Activated CD4-positive, alpha-beta T cell treated with anti-CD3 and anti-CD28 coated beads, Interleukin-2, Interleukin-4, amounts not matched to agents 100 ng/mL and 50 ng/mL, durations not matched to agents 16 hours and 8 hours (primary cell): ENCODE results near the gene LCN6.
"Not testable (repeated sequence)": the region's sequence is repeated elsewhere in the genome, so short reads cannot be mapped to it uniquely, and the experiment has no call there.

Source experiments
- DNase-seq: peaks from one replicate; pipeline ENCODE4 v3.0.0-alpha.2; 2020; ENCODE audit warnings: low spot score

LCN6 gene, protein sequence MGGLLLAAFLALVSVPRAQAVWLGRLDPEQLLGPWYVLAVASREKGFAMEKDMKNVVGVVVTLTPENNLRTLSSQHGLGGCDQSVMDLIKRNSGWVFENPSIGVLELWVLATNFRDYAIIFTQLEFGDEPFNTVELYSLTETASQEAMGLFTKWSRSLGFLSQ

GRCh38 chr9:136748201-136748600 is at the start of gene LCN6:
TSS of gene LCN6 (minus strand) at chr9:136748525. CDS start at chr9:136748483, 42 bp downstream.
- no peak for DNase-seq

DNA sequence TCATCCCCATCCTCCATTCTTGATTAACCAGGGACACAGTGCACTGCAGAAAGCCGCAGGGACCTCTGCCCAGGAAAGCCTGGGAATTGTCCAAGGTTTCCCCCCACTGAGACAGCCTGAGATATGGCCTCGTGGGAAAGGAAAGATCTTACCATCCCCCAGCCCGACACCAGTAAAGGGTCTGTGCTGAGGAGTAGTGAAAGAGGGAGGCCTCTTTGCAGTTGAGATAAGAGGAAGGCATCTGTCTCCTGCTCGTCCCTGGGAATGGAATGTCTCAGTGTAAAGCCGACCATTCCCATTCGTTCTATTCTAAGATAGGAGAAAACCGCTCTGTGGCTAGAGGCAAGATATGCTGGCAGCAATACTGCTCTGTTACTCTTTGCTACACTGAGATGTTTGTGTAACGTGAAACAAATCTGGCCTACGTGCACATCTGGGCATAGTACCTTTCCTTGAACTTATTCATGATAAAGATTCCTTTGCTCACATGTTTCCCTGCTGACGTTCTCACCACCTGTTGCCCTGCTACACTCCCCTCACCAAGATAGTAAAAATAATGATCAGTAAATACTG is 48.5 kb upstream of the LCN6 start:
- DNase-seq = not testable (repeated sequence)

- no peak for DNase-seq
Measured at GRCh38 chr9:136796238-136796774, 48.0 kb upstream of the LCN6 start, which contains the start of gene CCDC183. TSS of gene CCDC183 (plus strand) at chr9:136796338. CDS start at chr9:136796398, 60 bp downstream.

DNA sequence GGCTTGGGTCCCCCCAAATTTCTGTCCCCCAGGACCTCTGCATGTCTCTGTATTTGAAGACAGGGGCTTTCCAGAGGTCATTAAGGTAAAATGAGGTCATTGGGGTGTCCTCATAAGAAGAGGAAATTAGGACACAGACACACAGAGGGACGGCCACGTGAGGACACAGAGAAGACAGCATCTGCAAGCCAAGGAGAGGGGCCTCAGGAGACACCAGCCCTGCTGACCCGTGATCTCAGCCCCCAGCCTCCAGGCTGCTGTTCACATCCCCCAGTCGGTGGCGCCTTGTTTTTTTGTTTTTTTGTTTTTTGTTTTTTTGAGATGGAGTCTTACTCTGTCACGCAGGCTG is 46.6 kb upstream of the LCN6 start:
- no peak for DNase-seq

DNA sequence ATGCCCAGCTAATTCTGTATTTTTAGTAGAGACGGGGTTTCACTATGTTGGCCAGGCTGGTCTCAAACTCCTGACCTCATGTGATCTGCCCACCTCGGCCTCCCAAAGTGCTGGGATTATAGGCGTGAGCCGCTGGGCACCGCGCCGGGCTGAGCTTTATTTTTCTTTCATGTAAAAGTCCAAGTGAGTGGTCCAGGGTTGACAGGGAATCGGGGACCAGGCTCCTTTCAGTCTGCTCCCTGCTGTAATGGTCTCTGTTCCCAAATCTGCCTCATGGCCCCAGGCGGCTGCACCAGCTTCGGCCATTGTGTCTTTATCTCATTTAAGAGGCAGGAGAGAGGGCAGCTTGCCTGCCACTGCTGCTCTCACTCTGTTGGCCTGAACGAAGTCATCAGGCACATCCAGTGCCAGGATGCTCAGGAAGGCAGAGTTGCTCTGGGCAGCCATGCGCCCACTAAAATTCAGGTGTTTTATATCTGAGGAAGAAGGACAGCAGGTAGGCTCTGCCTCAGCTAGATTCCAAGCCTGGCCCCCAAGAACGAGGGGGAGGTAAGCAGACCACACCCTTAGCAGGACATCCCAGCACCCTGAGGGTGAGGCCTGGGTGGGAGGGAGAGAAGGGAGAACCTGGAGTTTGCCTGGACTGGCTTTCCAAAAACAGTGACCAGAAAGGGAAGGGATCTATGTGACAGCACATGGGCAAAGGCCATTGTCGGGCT is 46.1 kb upstream of the LCN6 start:
- no peak for DNase-seq

DNA sequence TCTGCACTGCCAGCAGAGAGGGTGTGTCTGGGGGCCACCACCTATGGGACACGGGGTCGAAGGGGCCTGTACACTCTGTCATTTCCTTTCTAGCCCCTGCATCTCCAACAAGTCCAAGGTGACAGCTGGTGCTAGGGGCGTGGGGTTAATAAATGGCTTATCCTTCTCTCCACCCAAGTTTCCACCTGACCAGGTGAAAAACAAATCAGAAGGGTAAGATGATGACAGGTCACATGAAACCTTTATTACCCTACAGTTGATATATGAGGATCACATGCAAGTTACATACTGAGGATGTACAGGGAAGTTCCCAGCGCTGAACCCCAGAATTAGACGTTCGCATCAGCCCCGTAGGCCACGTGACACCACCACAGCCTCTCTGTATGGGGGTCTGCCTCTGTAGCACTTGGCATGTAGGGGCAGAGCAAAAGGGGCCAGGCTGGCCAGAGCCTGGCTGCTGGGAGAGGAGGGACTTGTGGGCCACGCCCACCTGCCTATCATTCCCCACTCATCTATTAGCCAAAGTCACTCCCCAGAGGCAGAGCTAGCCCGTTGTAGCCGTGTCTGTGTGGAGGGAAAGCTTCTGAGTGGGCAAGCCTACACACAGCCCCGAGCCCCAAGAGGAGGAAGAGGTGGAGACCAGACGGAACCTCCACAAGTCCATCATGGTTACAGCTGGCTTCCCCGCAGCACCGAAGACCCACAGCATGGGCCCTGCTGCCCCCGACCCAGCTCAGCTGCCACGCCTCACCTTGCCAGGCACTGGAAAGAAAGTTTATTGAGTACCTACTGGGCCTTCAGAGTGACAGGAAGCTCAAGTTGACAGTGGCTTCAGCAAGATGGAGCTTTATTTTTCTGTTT is 45.0 kb upstream of the LCN6 start:
- no peak for DNase-seq

- DNase-seq = no peak
Measured at GRCh38 chr9:136792321-136793085, 44.2 kb upstream of the LCN6 start.

GRCh38 chr9:136791516-136792276 is 43.4 kb upstream of the LCN6 start:
- DNase-seq = peak; percentile 75

GRCh38 chr9:136790640-136791515 is 42.6 kb upstream of the LCN6 start, which contains the start of gene TMEM141:
TSS of gene TMEM141 (plus strand) at chr9:136791344. CDS start at chr9:136791371, 27 bp downstream.
- DNase-seq = peak; percentile 99

GRCh38 chr9:136789523-136789937 is 41.2 kb upstream of the LCN6 start:
- DNase-seq = no peak

DNA sequence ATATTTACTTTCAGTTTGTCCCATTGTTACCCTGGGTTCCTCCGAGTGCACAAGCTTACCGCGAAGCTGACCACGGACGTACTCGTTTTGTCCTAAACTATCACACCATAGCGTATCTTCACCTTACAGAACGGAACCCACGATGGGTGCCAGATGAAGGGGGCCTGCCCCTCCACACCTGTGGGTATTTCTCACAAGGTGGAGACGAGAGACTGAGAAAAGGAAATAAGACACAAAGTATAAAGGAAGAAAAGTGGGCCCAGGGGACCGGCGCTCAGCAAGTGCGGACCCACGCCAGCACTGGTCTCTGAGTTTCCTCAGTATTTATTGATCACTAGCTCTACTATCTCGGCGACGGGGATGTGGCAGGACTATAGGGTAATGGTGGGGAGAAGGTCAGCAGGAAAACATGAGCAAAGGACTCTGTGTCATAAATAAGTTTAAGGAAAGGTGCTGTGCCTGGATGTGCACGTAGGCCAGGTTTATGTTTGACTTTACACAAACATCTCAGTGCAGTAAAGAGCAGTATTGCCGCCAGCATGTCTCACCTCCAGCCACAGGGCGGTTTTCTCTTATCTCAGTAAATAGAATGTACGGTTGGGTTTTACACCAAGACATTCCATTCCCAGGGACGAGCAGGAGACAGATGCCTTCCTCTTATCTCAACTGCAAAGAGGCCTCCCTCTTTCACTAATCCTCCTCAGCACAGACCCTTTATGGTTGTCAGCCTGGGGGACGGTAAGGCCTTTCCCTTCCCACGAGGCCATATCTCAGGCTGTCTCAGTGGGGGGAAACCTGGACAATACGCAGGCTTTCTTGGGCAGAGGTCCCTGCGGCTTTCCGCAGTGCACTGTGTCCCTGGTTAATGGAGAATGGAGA is 40.6 kb upstream of the LCN6 start:
- not testable (repeated sequence) for DNase-seq

DNA sequence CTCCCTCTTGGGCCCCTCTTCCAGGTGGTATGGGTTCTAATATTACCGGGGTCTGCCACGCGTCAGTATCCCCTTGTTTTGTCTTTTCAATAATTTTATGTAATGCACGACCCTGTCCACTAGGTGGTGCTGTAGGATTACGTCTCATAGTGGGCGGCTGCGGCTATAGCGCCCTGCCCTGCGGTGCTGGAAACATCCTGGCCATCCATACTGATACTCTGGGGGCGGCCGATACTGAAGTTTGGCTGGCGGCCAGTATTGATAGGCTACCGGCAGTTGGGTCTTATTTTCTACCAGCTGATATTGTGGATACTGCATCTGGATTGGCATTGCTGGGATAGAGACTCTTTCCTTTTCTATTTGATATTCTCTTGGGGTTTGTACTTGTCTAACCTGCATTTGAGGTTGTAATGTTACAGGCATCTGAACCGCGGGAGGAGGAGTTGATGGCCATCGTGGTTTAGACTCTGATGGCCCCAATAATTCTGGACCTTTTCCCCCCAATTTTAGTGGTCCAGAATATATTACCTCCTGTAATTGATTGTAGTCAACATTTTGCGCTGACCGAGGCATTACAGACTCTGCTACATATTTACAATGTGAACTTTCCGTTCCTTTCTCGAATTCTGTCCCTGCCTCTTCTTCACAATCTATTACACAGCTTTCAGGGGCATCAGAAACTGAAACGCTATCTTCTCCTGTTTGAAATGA is 39.5 kb upstream of the LCN6 start:
- DNase-seq = peak; percentile 83

DNA sequence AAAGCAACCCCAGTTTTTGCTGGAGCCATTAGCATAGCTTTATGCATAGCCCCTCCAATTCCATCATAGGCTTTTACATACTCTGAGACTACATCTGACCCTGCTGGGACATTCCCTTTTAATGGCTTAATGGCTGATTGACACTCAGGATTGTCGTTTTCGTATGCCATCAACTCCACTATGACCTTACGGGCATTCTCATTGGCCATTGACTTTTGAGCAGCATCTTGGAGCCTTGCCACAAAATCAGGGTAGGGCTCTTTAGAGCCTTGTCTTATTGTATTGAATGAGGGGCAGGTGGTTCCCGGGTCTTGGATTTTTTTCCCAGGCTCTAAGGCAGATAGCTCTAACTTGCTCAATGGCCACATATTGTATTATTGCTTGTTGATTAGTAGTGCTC is 38.7 kb upstream of the LCN6 start:
- DNase-seq = not testable (repeated sequence)

- no peak for DNase-seq
Measured at GRCh38 chr9:136786451-136786850, 38.1 kb upstream of the LCN6 start.

DNA sequence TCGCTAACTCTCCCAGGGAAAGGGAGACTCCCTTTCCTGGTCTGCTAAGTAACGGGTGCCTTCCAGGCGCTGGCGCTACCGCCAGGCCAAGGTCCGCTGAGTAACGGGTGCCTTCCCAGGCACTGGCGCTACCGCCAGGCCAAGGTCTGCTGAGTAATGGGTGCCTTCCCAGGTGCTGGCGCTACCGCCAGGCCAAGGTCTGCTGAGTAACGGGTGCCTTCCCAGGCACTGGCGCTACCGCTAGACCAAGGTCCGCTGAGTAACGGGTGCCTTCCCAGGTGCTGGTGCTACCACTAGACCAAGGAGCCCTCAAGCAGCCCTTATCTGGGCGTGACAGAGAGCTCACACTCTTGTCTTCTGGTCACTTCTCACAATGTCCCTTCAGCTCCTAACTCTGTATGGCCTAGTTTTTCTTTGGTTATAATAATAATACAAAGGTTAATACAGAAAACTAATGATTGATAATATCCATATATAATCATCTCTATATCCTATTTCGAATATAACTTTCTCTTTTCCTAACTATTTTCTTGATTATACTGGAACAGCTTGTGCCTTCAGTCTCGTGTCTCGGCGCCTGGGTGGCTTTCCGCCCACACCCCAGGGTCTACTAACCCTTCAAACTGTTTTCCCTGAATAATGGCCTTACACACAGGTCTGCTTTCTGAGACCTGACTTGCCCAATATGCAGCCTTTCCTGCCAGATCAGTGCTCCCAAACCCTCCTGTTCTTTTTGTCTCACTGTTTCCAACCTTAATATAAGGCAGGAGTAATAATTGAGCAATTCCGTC is 37.4 kb upstream of the LCN6 start:
- not testable (repeated sequence) for DNase-seq

DNA sequence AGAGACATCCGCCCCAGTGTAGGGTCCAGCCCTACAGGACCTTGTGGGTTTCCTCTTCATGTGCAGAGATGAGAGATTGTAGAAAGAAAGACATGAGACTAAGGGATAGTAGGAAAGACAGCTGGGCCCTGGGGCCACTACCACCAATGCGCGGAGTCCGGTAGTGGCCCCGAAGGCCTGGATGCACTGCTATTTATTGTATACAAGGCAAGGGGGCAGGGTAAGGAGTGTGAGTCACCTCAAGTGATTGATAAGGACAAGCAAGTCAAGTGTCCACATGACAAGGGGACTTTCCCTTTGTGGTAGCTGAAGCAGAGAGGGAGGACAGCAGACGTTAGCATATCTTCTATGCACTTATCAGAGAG is 36.7 kb upstream of the LCN6 start:
- no peak for DNase-seq
